ENCODE measurements around the gene TSPYL2. TPM values are rescaled to one million over a fixed set of nuclear protein-coding genes. Genes with fewer than 3 reads are reported as not detected.

Gene TSPYL2
- polyA plus RNA-seq, 2 donors = 20.0 to 29.3 TPM

DNA sequence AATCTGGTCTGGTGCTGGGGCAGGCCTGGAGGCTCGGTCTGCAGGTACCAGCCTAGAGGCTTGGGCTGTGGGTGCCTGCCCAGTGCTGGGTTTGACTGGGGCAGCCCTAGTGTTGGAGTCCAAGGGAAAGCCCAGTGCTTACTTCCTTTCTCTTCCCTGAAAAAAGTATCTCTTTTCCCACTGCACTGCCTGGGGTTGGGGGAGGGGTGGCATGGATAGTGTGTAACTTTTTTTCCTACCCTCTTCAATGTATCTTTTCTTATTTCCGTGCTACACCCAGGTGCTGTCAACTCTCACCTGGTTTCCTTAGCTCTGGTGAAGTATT is 33.3 kb downstream of the TSPYL2 start:
- H3K36me3 ChIP-seq (ENCODE audit: control insufficient read depth in 2 of 2, insufficient read depth in 2 of 2, low read length in 1 of 2) = peaks cover 0 to 4% of the 10 kb centered on the region in 2 donors
- no peaks in the 10 kb centered on the region for H3K9me3 ChIP-seq (ENCODE audit: control insufficient read depth in 2 of 2, insufficient read depth in 1 of 2, low read depth in 1 of 2, low read length in 1 of 2)
- H3K4me3 ChIP-seq (ENCODE audit: low read depth in 1 of 2, low read length in 2 of 2) = no peak overlapping the region
- no peaks in the 10 kb centered on the region for H3K4me1 ChIP-seq (ENCODE audit: control insufficient read depth in 2 of 2, insufficient read depth in 2 of 2, low read length in 1 of 2)
- no peak overlapping the region for H3K27ac ChIP-seq (ENCODE audit: low read depth in 2 of 2, low read length in 1 of 2)
- WGBS, 2 donors = 84 to 88% methylated on average over 2 of the region's 2 CpGs
- H3K27me3 ChIP-seq (ENCODE audit: control insufficient read depth in 1 of 2, insufficient read depth in 2 of 2, low read length in 2 of 2) = no peaks in the 10 kb centered on the region

DNA sequence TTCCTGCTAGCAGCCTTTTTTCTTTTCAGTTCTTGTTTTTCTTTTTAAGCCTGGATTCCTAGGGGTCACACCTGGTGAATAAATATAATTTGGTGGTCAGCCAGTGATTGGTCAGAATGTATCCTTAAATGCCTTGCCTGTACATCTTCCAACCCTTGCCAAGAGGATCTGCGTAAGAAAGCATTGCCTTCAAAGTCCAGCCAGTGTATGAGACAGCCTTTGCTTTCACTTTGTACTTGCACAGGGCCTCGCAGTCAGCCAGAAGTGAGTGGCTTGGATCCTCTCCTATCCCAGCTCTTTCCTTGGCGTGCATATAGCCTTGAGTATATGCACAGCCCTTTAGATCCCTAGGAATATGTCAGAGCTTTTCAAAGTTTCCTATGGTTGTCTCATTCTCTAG is 33.9 kb downstream of the TSPYL2 start:
- Histone ChIP-seq H3K4me1 (ENCODE audit: control insufficient read depth in 2 of 2, insufficient read depth in 2 of 2, low read length in 1 of 2) (no peaks in the 10 kb centered on the region), H3K36me3 (ENCODE audit: control insufficient read depth in 2 of 2, insufficient read depth in 2 of 2, low read length in 1 of 2) (peaks cover 0 to 4% of the 10 kb centered on the region in 2 donors), H3K27me3 (ENCODE audit: control insufficient read depth in 1 of 2, insufficient read depth in 2 of 2, low read length in 2 of 2) (no peaks in the 10 kb centered on the region), H3K9me3 (ENCODE audit: control insufficient read depth in 2 of 2, insufficient read depth in 1 of 2, low read depth in 1 of 2, low read length in 1 of 2) (no peaks in the 10 kb centered on the region), H3K4me3 (ENCODE audit: low read depth in 1 of 2, low read length in 2 of 2) (no peak overlapping the region), H3K27ac (ENCODE audit: low read depth in 2 of 2, low read length in 1 of 2) (peak overlapping the region in 1 of 2 donors; percentile 8)
- 38 to 58% methylated on average over 3 of the region's 3 CpGs for WGBS, 2 donors

DNA sequence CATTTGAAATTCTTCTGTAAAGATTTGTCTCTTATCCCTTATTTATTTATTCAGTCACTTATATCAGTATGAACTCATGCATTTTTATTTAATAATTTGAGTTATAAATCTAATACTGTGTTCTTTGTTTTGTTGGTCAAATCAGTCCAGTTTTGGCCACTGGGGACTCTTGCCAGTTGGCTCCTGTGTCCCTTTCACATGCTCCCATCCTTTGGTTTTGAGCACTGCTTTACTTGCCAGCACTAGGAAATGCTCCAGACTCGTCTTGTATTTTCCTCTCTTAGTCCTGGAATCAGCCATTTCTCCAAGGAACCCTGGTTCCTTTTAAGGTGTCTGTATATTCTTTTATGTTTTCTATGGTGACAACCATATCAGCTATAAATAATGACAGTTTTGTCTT is 39.8 kb downstream of the TSPYL2 start:
- Histone ChIP-seq H3K36me3 (ENCODE audit: control insufficient read depth in 2 of 2, insufficient read depth in 2 of 2, low read length in 1 of 2) (no peaks in the 10 kb centered on the region), H3K27me3 (ENCODE audit: control insufficient read depth in 1 of 2, insufficient read depth in 2 of 2, low read length in 2 of 2) (no peaks in the 10 kb centered on the region), H3K9me3 (ENCODE audit: control insufficient read depth in 2 of 2, insufficient read depth in 1 of 2, low read depth in 1 of 2, low read length in 1 of 2) (no peaks in the 10 kb centered on the region), H3K4me3 (ENCODE audit: low read depth in 1 of 2, low read length in 2 of 2) (no peak overlapping the region), H3K27ac (ENCODE audit: low read depth in 2 of 2, low read length in 1 of 2) (no peak overlapping the region), H3K4me1 (ENCODE audit: control insufficient read depth in 2 of 2, insufficient read depth in 2 of 2, low read length in 1 of 2) (no peaks in the 10 kb centered on the region)
- 57 to 66% methylated on average over 1 of the region's 1 CpG for WGBS, 2 donors

DNA sequence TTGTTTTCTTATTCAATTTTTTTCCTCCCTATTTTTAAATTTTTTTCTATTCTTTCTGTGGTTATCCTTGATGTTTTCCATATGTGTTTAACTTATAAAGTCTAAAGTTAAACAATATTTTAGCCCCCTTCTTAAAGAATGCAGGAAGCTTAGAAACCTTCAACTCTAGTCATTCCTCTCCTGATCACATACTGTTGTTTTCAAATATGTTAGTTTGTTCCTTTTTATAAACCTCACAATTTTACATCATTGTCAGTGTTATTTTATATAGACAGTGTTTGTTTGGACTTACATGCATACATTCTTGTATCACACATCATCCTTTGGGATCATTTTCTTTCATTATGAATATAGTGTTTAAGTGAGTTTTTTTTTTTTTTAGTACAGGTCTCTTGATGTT is 43.3 kb downstream of the TSPYL2 start:
- Histone ChIP-seq H3K9me3 (ENCODE audit: control insufficient read depth in 2 of 2, insufficient read depth in 1 of 2, low read depth in 1 of 2, low read length in 1 of 2) (no peaks in the 10 kb centered on the region), H3K36me3 (ENCODE audit: control insufficient read depth in 2 of 2, insufficient read depth in 2 of 2, low read length in 1 of 2) (no peaks in the 10 kb centered on the region), H3K4me3 (ENCODE audit: low read depth in 1 of 2, low read length in 2 of 2) (no peak overlapping the region), H3K27me3 (ENCODE audit: control insufficient read depth in 1 of 2, insufficient read depth in 2 of 2, low read length in 2 of 2) (no peaks in the 10 kb centered on the region), H3K4me1 (ENCODE audit: control insufficient read depth in 2 of 2, insufficient read depth in 2 of 2, low read length in 1 of 2) (no peaks in the 10 kb centered on the region), H3K27ac (ENCODE audit: low read depth in 2 of 2, low read length in 1 of 2) (no peak overlapping the region)

DNA sequence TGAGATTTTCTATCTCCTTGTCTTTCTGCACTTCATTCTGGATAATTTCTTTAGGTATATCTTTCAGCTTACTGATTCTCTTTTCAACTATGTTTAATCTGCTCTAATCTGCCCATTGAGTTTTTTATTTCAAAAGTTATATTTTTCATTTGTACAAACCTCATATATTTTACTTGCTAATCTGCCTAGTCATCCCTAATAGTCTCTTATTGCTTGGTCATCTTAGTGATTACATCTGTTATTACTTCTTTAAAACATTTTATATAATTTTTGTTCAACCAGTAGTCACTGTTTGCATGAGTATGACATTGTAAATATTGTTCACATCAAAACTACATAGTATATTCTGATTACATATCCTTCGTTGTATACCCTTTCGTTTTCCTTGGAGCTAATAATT is 44.2 kb downstream of the TSPYL2 start:
- Histone ChIP-seq H3K4me3 (ENCODE audit: low read depth in 1 of 2, low read length in 2 of 2) (no peak overlapping the region), H3K4me1 (ENCODE audit: control insufficient read depth in 2 of 2, insufficient read depth in 2 of 2, low read length in 1 of 2) (no peaks in the 10 kb centered on the region), H3K27me3 (ENCODE audit: control insufficient read depth in 1 of 2, insufficient read depth in 2 of 2, low read length in 2 of 2) (no peaks in the 10 kb centered on the region), H3K27ac (ENCODE audit: low read depth in 2 of 2, low read length in 1 of 2) (no peak overlapping the region), H3K36me3 (ENCODE audit: control insufficient read depth in 2 of 2, insufficient read depth in 2 of 2, low read length in 1 of 2) (no peaks in the 10 kb centered on the region), H3K9me3 (ENCODE audit: control insufficient read depth in 2 of 2, insufficient read depth in 1 of 2, low read depth in 1 of 2, low read length in 1 of 2) (no peaks in the 10 kb centered on the region)
- 81 to 100% methylated on average over 2 of the region's 2 CpGs for WGBS, 2 donors

DNA sequence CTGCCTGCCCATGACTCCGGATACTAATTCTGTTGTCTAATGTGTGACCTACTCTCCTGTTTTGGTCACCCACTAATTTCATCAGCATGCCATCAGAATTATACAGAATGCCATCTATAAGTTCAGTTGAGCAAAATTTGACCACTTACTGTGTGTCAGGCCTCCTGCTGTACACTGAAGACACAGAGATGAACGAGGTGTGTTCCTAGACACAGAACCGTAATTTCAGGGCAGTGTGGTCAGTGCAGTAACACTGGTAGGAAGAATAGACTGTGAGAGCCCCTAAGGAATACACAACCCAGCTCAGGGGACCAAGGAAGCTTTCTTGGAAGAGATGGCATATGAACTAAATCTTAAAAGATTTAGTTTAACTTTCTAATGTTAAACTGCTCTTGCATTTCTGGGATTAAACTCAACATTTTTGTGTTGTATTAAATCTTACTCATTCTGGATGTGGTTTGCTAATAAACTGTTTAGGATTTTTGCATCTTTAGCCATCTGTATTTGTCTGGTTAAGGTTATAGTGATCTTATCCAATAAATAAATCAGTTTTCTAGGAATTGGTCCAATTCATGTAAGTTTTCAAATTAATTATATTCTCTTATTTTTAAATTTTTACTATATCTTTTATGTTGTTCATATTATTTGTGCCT is 46.1 kb downstream of the TSPYL2 start:
- Histone ChIP-seq H3K9me3 (ENCODE audit: control insufficient read depth in 2 of 2, insufficient read depth in 1 of 2, low read depth in 1 of 2, low read length in 1 of 2) (no peaks in the 10 kb centered on the region), H3K27ac (ENCODE audit: low read depth in 2 of 2, low read length in 1 of 2) (no peak overlapping the region), H3K36me3 (ENCODE audit: control insufficient read depth in 2 of 2, insufficient read depth in 2 of 2, low read length in 1 of 2) (no peaks in the 10 kb centered on the region), H3K4me1 (ENCODE audit: control insufficient read depth in 2 of 2, insufficient read depth in 2 of 2, low read length in 1 of 2) (no peaks in the 10 kb centered on the region), H3K4me3 (ENCODE audit: low read depth in 1 of 2, low read length in 2 of 2) (no peak overlapping the region), H3K27me3 (ENCODE audit: control insufficient read depth in 1 of 2, insufficient read depth in 2 of 2, low read length in 2 of 2) (no peaks in the 10 kb centered on the region)
- 61 to 76% methylated on average over 3 of the region's 3 CpGs for WGBS, 2 donors

DNA sequence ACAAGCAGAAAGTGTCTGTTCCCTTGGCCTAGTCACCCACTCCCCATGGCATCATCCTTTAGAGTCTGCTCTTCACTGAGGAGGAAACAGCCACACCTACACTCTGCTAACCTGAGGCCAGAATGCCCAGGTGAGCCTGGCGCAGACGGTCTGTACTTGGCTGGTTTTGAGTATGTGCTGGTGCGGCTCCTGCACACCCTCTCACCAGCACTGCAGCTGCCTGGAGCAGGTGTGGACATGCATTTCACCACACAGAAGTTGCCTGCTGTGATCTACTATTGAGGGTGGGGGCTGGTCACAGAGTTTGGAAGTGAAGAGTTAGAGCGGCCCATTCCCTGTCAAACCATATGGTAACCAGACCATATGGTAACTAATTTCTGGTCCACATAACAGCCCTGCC is 51.2 kb downstream of the TSPYL2 start:
- Histone ChIP-seq H3K27me3 (ENCODE audit: control insufficient read depth in 1 of 2, insufficient read depth in 2 of 2, low read length in 2 of 2) (no peaks in the 10 kb centered on the region), H3K4me3 (ENCODE audit: low read depth in 1 of 2, low read length in 2 of 2) (no peak overlapping the region), H3K4me1 (ENCODE audit: control insufficient read depth in 2 of 2, insufficient read depth in 2 of 2, low read length in 1 of 2) (no peaks in the 10 kb centered on the region), H3K36me3 (ENCODE audit: control insufficient read depth in 2 of 2, insufficient read depth in 2 of 2, low read length in 1 of 2) (no peaks in the 10 kb centered on the region), H3K27ac (ENCODE audit: low read depth in 2 of 2, low read length in 1 of 2) (peak overlapping the region; percentile 74 to 75), H3K9me3 (ENCODE audit: control insufficient read depth in 2 of 2, insufficient read depth in 1 of 2, low read depth in 1 of 2, low read length in 1 of 2) (no peaks in the 10 kb centered on the region)
- 60 to 70% methylated on average over 4 of the region's 4 CpGs for WGBS, 2 donors

DNA sequence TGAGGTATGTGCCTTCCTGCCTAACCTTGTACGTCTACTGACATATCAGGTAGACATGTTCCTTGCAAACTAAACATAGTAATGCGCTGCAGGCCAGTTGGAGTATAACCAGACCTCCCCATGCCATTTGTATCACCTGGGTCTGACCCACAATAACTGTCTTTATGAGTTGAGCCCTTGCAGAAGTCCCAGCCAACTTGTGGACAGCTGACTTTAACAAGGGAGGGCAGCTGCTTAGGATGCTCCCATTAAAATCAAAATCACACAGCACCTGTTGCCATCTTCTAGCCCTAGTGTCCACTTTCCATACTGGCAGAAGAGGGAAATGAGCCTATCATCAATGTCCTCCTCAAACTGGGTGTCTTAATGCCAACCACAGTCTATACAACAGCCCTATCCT is 53.4 kb downstream of the TSPYL2 start:
- Histone ChIP-seq H3K36me3 (ENCODE audit: control insufficient read depth in 2 of 2, insufficient read depth in 2 of 2, low read length in 1 of 2) (no peaks in the 10 kb centered on the region), H3K27ac (ENCODE audit: low read depth in 2 of 2, low read length in 1 of 2) (no peak overlapping the region), H3K9me3 (ENCODE audit: control insufficient read depth in 2 of 2, insufficient read depth in 1 of 2, low read depth in 1 of 2, low read length in 1 of 2) (no peaks in the 10 kb centered on the region), H3K4me1 (ENCODE audit: control insufficient read depth in 2 of 2, insufficient read depth in 2 of 2, low read length in 1 of 2) (no peaks in the 10 kb centered on the region), H3K4me3 (ENCODE audit: low read depth in 1 of 2, low read length in 2 of 2) (no peak overlapping the region), H3K27me3 (ENCODE audit: control insufficient read depth in 1 of 2, insufficient read depth in 2 of 2, low read length in 2 of 2) (no peaks in the 10 kb centered on the region)
- 84 to 100% methylated on average over 2 of the region's 2 CpGs for whole genome bisulfite sequencing, 2 donors

Other genes with a start within 250 kb of the TSPYL2 start
- not detected for gene XAGE3, start 214.3 kb upstream of the TSPYL2 start, polyA plus RNA-seq
- 10 to 100 TPM; 14.3 to 31.3 TPM for gene FAM156B, start 185.0 kb upstream of the TSPYL2 start, polyA plus RNA-seq
- 10 to 100 TPM in 1 of 2 donors, 1 to 10 TPM in 1; 9.0 to 11.6 TPM for gene FAM156A, start 123.8 kb upstream of the TSPYL2 start, polyA plus RNA-seq
- gene GPR173, start 33.6 kb upstream of the TSPYL2 start, polyA plus RNA-seq = under 1 TPM; 0.18 to 0.22 TPM
- 1 to 10 TPM; 2.4 to 9.9 TPM for gene KANTR, start 11.8 kb downstream of the TSPYL2 start, polyA plus RNA-seq
- gene KDM5C, start 142.8 kb downstream of the TSPYL2 start, polyA plus RNA-seq = 10 to 100 TPM; 37.1 to 42.6 TPM
- gene IQSEC2, start 199.2 kb downstream of the TSPYL2 start, polyA plus RNA-seq = 10 to 100 TPM in 1 of 2 donors, 1 to 10 TPM in 1; 7.6 to 11.6 TPM

Measured in esophagus (tissue), 2 donors.